ENCODE measurements around the gene CAMK1D. TPM values are rescaled to one million over a fixed set of nuclear protein-coding genes. Genes with fewer than 3 reads are reported as not detected.

CAMK1D gene
- polyA plus RNA-seq, 1 donor (not counting 4 experiments of a cell fraction or from before 2014, with no cell fraction given): 0.76 TPM

DNA sequence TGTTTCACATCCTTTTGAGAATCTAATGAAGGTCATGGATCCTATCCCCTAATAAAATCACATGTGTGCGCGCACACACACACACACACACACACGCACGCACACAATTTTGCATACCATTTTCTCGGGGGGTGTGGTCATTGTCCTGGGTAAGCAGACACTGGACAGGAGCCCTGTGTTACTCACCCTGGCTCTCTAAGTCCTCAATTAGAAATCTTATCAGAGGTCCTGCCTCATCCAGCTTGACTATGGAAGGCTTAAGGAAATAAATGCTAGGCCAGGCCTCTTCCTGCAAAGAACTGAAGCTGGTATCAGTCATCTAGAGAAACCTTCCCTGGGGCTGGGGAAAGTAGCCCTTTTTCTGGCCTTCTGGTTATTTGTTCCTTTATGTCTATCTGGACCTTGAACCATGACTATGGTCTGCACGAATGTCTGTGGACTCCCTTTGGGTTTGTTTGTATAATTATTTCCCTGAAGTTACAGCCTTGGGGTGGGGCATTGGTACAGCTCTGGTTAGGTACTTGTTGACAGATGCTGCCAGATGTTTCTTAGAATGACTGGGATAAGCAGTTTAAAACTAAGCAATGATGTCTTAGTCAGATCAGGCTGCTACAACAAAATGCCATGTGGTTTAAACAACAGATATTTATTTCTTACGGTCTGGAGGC, 443.7 kb downstream of the CAMK1D start:
- H3K4me2 ChIP-seq (ENCODE audit: control insufficient read depth, extremely low read depth, insufficient read depth, low read depth, low read length): no peak overlapping the region
- DNase-seq (ENCODE audit: low read depth, low spot score) (no peak), FAIRE-seq (no peak)
- H3K9me1 ChIP-seq (ENCODE audit: control insufficient read depth, extremely low read depth, insufficient read depth, low read length): no peaks in the 10 kb centered on the region
- TF ChIP-seq EZH2 (IDR thresholded peaks at IDR 0.05; ENCODE audit: low read length): no peak
- TF ChIP-seq, protein P1, sequence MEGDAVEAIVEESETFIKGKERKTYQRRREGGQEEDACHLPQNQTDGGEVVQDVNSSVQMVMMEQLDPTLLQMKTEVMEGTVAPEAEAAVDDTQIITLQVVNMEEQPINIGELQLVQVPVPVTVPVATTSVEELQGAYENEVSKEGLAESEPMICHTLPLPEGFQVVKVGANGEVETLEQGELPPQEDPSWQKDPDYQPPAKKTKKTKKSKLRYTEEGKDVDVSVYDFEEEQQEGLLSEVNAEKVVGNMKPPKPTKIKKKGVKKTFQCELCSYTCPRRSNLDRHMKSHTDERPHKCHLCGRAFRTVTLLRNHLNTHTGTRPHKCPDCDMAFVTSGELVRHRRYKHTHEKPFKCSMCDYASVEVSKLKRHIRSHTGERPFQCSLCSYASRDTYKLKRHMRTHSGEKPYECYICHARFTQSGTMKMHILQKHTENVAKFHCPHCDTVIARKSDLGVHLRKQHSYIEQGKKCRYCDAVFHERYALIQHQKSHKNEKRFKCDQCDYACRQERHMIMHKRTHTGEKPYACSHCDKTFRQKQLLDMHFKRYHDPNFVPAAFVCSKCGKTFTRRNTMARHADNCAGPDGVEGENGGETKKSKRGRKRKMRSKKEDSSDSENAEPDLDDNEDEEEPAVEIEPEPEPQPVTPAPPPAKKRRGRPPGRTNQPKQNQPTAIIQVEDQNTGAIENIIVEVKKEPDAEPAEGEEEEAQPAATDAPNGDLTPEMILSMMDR (optimal IDR thresholded peaks at IDR 0.05 in 1 of 3, IDR thresholded peaks at IDR 0.05 in 1 of 3, conservative IDR thresholded peaks at IDR 0.05 in 1 of 3; ENCODE audit: extremely low read depth in 1 of 3, insufficient read depth in 2 of 3, low read length in 3 of 3): no peak
- no peaks in the 10 kb centered on the region for H3K27me3 ChIP-seq (ENCODE audit: control insufficient read depth, extremely low read depth, insufficient read depth, low read length)
- H3K9me3 ChIP-seq (ENCODE audit: control insufficient read depth, low read depth, low read length): no peaks in the 10 kb centered on the region
- no peak overlapping the region for H3K27ac ChIP-seq (ENCODE audit: control insufficient read depth, insufficient read depth, low read length)
- H3K4me1 ChIP-seq (ENCODE audit: control insufficient read depth, extremely low read depth, insufficient read depth, low read length): no peaks in the 10 kb centered on the region
- no peak overlapping the region for H3K4me3 ChIP-seq (ENCODE audit: control insufficient read depth in 2 of 3, extremely low read depth in 1 of 3, insufficient read depth in 2 of 3, low read depth in 1 of 3, low read length in 3 of 3)
- no peaks in the 10 kb centered on the region for H3K36me3 ChIP-seq (ENCODE audit: control insufficient read depth in 2 of 2, extremely low read depth in 1 of 2, insufficient read depth in 2 of 2, low read length in 2 of 2)
- no peaks in the 10 kb centered on the region for H3K79me2 ChIP-seq (ENCODE audit: control insufficient read depth, insufficient read depth, low read length)
- H3K9ac ChIP-seq (ENCODE audit: control insufficient read depth, extremely low read depth, insufficient read depth, low read length): no peak overlapping the region
- H2AFZ ChIP-seq (ENCODE audit: control insufficient read depth, low read length): no peak overlapping the region
- no peaks in the 10 kb centered on the region for H4K20me1 ChIP-seq (ENCODE audit: control insufficient read depth, extremely low read depth, insufficient read depth, low read length)
- dilution Hi-C loops (cut with MboI; ENCODE audit: extremely low pct_ligation_motif_present, low sequenced_read_pairs): no loop called here

DNA sequence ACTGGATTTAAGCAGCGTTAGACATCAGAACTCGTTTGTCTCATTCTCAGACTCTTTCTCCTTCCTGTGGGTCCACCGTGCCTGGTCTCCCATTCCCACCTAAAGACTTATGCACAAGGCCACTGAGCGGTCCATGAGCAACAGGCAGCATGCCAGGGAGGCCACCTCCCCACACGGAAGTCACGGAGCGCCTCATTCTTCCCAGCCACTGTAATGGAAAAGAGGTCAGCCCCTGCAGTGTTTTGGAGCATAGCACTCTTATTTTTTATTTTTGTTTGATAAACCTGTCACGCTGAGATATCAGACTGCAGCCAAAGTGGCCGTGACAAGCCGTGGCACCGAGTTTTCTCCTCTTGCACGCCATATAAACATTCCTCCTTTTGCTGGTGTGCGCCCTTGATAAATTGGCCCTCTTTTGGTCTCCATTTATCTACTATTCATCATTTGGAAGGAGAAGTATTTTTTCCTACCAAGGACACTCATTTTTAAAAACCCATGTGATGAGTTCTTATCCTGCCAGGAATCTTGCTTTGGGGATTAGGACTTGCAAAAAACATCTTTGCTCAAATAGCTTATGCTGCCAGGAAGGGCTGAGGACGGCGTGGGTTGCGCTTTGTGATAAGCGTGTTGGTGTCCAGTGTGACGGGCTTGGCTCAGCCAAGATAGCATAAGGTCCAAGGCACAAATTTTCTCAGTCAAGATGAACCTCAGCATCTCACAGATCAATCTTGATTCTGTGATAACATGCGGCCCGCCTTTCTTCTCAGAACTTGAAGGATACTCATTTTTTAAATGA, 446.2 kb downstream of the CAMK1D start:
- Histone ChIP-seq H3K9ac (ENCODE audit: control insufficient read depth, extremely low read depth, insufficient read depth, low read length) (no peak overlapping the region), H3K36me3 (ENCODE audit: control insufficient read depth in 2 of 2, extremely low read depth in 1 of 2, insufficient read depth in 2 of 2, low read length in 2 of 2) (no peaks in the 10 kb centered on the region), H4K20me1 (ENCODE audit: control insufficient read depth, extremely low read depth, insufficient read depth, low read length) (no peaks in the 10 kb centered on the region), H3K27me3 (ENCODE audit: control insufficient read depth, extremely low read depth, insufficient read depth, low read length) (no peaks in the 10 kb centered on the region), H3K27ac (ENCODE audit: control insufficient read depth, insufficient read depth, low read length) (no peak overlapping the region), H3K9me1 (ENCODE audit: control insufficient read depth, extremely low read depth, insufficient read depth, low read length) (no peaks in the 10 kb centered on the region), H3K4me2 (ENCODE audit: control insufficient read depth, extremely low read depth, insufficient read depth, low read depth, low read length) (no peak overlapping the region), H3K4me1 (ENCODE audit: control insufficient read depth, extremely low read depth, insufficient read depth, low read length) (no peaks in the 10 kb centered on the region), H3K4me3 (ENCODE audit: control insufficient read depth in 2 of 3, extremely low read depth in 1 of 3, insufficient read depth in 2 of 3, low read depth in 1 of 3, low read length in 3 of 3) (no peak overlapping the region), H3K79me2 (ENCODE audit: control insufficient read depth, insufficient read depth, low read length) (no peaks in the 10 kb centered on the region), H2AFZ (ENCODE audit: control insufficient read depth, low read length) (no peak overlapping the region), H3K9me3 (ENCODE audit: control insufficient read depth, low read depth, low read length) (no peaks in the 10 kb centered on the region)
- no peak for TF ChIP-seq EZH2 (IDR thresholded peaks at IDR 0.05; ENCODE audit: low read length)
- TF ChIP-seq, protein P1 (optimal IDR thresholded peaks at IDR 0.05 in 1 of 3, IDR thresholded peaks at IDR 0.05 in 1 of 3, conservative IDR thresholded peaks at IDR 0.05 in 1 of 3; ENCODE audit: extremely low read depth in 1 of 3, insufficient read depth in 2 of 3, low read length in 3 of 3): no peak
- DNase-seq (ENCODE audit: low read depth, low spot score): no peak
- dilution Hi-C loops (cut with MboI; ENCODE audit: extremely low pct_ligation_motif_present, low sequenced_read_pairs): no loop called here
- no peak for FAIRE-seq

All from keratinocyte (primary cell).